GM23338 (cell line): ENCODE data around the gene UGGT2. TPM values are rescaled to one million over a fixed set of nuclear protein-coding genes. Genes with fewer than 3 reads are reported as not detected.

ENCODE experiments used
- ATAC-seq: fragments of 200-7000 bp; cut with Tn5 transposase; 3 replicates; pipeline ENCODE4 v1.9.1; 2020
- DNase-seq: peaks from one replicate; pipeline ENCODE4 v3.0.0-alpha.2; 2015; ENCODE audit warnings: low spot score
- H2AFZ ChIP-seq: fragments of 200-600 bp; sonication (generic); 2 replicates; pipeline ENCODE4 v1.8.0; 2016; ENCODE audit warnings: antibody characterized with exemption, mild to moderate bottlenecking, moderate library complexity
- H3F3A ChIP-seq: fragments of 200-600 bp; sonication (generic); replicated peaks from 2 replicates; pipeline ENCODE4 v1.8.0; 2017; ENCODE audit warnings: antibody characterized with exemption, mixed run types, low read depth
- H3K27ac ChIP-seq: fragments of 200-600 bp; sonication (generic); 2 replicates; pipeline ENCODE4 v1.6.1; 2016; ENCODE audit warnings: low read depth
- H3K27me3 ChIP-seq: fragments of 200-600 bp; sonication (generic); 2 replicates; pipeline ENCODE4 v1.8.0; 2016; ENCODE audit warnings: mild to moderate bottlenecking, mixed run types, moderate library complexity; ENCODE audit not compliant: insufficient read depth
- H3K36me3 ChIP-seq: fragments of 200-600 bp; sonication (generic); 2 replicates; pipeline ENCODE4 v1.8.0; 2016; ENCODE audit warnings: mild to moderate bottlenecking; ENCODE audit not compliant: insufficient read depth
- H3K4me1 ChIP-seq: fragments of 200-600 bp; sonication (generic); 2 replicates; pipeline ENCODE4 v1.8.0; 2016; ENCODE audit warnings: mild to moderate bottlenecking, moderate library complexity; ENCODE audit not compliant: insufficient read depth
- H3K4me2 ChIP-seq: fragments of 200-600 bp; sonication (generic); 2 replicates; pipeline ENCODE4 v1.7.1; 2017; ENCODE audit warnings: mixed run types
- H3K4me3 ChIP-seq: fragments of 200-600 bp; sonication (generic); 2 replicates; pipeline ENCODE4 v1.6.1; 2016; ENCODE audit warnings: mixed run types
- H3K79me2 ChIP-seq: fragments of 200-600 bp; sonication (generic); replicated peaks from 2 replicates; pipeline ENCODE4 v1.8.0; 2017; ENCODE audit warnings: mild to moderate bottlenecking; ENCODE audit not compliant: insufficient read depth
- H3K9me2 ChIP-seq: fragments of 200-600 bp; sonication (generic); 2 replicates; pipeline ENCODE4 v1.8.0; 2017; ENCODE audit not compliant: insufficient read depth
- H4K20me1 ChIP-seq: fragments of 200-600 bp; sonication (generic); replicated peaks from 2 replicates; pipeline ENCODE4 v1.8.0; 2017; ENCODE audit warnings: mild to moderate bottlenecking; ENCODE audit not compliant: insufficient read depth
- H3K27ac Mint-ChIP-seq: 2 replicates; pipeline ENCODE4 v1.8.0; 2020; ENCODE audit warnings: inconsistent platforms, mild to moderate bottlenecking, moderate library complexity, mixed read lengths
- H3K27me3 Mint-ChIP-seq: 3 replicates; pipeline ENCODE4 v1.8.0; 2022; ENCODE audit warnings: low read depth, mild to moderate bottlenecking, moderate library complexity, mixed read lengths, inconsistent platforms; ENCODE audit not compliant: insufficient read depth, poor library complexity
- H3K36me3 Mint-ChIP-seq: 3 replicates; pipeline ENCODE4 v1.8.0; 2021; ENCODE audit warnings: low read depth, mild to moderate bottlenecking, inconsistent platforms, moderate library complexity, mixed read lengths
- H3K4me1 Mint-ChIP-seq: 3 replicates; pipeline ENCODE4 v1.8.0; 2020; ENCODE audit warnings: mild to moderate bottlenecking, inconsistent platforms, mixed read lengths
- H3K4me3 Mint-ChIP-seq: 3 replicates; pipeline ENCODE4 v1.8.0; 2021; ENCODE audit warnings: moderate library complexity, mild to moderate bottlenecking, inconsistent platforms, mixed read lengths
- H3K9me3 Mint-ChIP-seq: 3 replicates; pipeline ENCODE4 v1.8.0; 2020; ENCODE audit warnings: moderate library complexity, mild to moderate bottlenecking, inconsistent platforms, mixed read lengths
- EZH2 ChIP-seq: fragments of 200-600 bp; sonication (generic); IDR thresholded peaks from one replicate; pipeline ENCODE4 v1.8.0; 2017; ENCODE audit warnings: antibody characterized with exemption, mild to moderate bottlenecking, low read depth; ENCODE audit not compliant: unreplicated experiment
- EZH2phosphoT487 ChIP-seq: fragments of 200-600 bp; sonication (generic); IDR thresholded peaks from one replicate; pipeline ENCODE4 v1.8.1; 2018; ENCODE audit warnings: antibody characterized with exemption; ENCODE audit not compliant: unreplicated experiment
- JUNB ChIP-seq: IDR thresholded peaks from one replicate; pipeline ENCODE4 v1.6.1; 2016; ENCODE audit warnings: antibody characterized with exemption; ENCODE audit not compliant: unreplicated experiment
- REST ChIP-seq: IDR thresholded peaks from one replicate; pipeline ENCODE4 v1.6.1; 2018; ENCODE audit warnings: antibody characterized with exemption; ENCODE audit not compliant: unreplicated experiment
- STAT1 ChIP-seq: IDR thresholded peaks from one replicate; pipeline ENCODE4 v1.6.1; 2016; ENCODE audit warnings: antibody characterized with exemption; ENCODE audit not compliant: unreplicated experiment
- ZNF114 ChIP-seq: fragments of 250-450 bp; sonication (Bioruptor Pico); IDR thresholded peaks from 2 replicates; pipeline ENCODE4 v1.5.0; 2020; ENCODE audit warnings: mild to moderate bottlenecking, moderate library complexity
- polyA plus RNA-seq: library from polyadenylated mRNA; unstranded; fragments of >200 nt; fragmentation: Nextera tagmentation; extraction: Ambion mirVana; gene quantifications from 2 replicates; pipeline ENCODE4 v1.2.1, GENCODE V29; 2016
- total RNA-seq: library from RNA; depleted of rRNA; stranded (reverse); fragments of >200 nt; shearing (Covaris generic); gene quantifications from 2 replicates; pipeline ENCODE4 v1.2.3, GENCODE V29; 2014
- TF ChIP-seq, protein P1 (sequence below), 2 experiments: fragments of 200-600 bp in 1 of 2; sonication (generic) in 1 of 2; conservative IDR thresholded peaks; 2 replicates each; pipeline versions ENCODE4 v1.5.1 to v1.6.1; 2016 to 2017; ENCODE audit warnings: antibody characterized with exemption in 2 of 2, low read depth in 2 of 2, mild to moderate bottlenecking in 2 of 2, moderate library complexity in 1 of 2
- TF ChIP-seq, protein P2 (sequence below): fragments of 250-450 bp; sonication (Bioruptor Pico); IDR thresholded peaks from 2 replicates; pipeline ENCODE4 v1.5.0; 2020; ENCODE audit warnings: mild to moderate bottlenecking, moderate library complexity

UGGT2 gene
- total and polyA plus RNA-seq, 2 experiments from 2014 or later: 44.0 to 60.5 TPM

GRCh38 chr13:96081888-96082287 lies 28.7 kb upstream of the UGGT2 start:
- Histone ChIP-seq H3F3A (no peaks in the 10 kb centered on the region), H4K20me1 (no peaks in the 10 kb centered on the region), H3K4me1 (peaks cover 5% of the 10 kb centered on the region), H3K4me2 (no peak overlapping the region), H3K27ac (no peak overlapping the region), H3K79me2 (no peaks in the 10 kb centered on the region), H3K9me2 (no peaks in the 10 kb centered on the region), H3K4me3 (no peak overlapping the region), H2AFZ (no peak overlapping the region), H3K27me3 (no peaks in the 10 kb centered on the region), H3K36me3 (no peaks in the 10 kb centered on the region)
- Mint-ChIP-seq H3K4me3 (no peak overlapping the region), H3K4me1 (peaks cover 18% of the 10 kb centered on the region), H3K36me3 (no peaks in the 10 kb centered on the region), H3K9me3 (no peaks in the 10 kb centered on the region), H3K27me3 (peaks cover 2% of the 10 kb centered on the region), H3K27ac (no peak overlapping the region)
- DNase-seq: no peak
- ATAC-seq: no peak
- TF ChIP-seq EZH2 (no peak), STAT1 (no peak), EZH2phosphoT487 (no peak), ZNF114 (no peak), JUNB (no peak)
- TF ChIP-seq, protein P1, sequence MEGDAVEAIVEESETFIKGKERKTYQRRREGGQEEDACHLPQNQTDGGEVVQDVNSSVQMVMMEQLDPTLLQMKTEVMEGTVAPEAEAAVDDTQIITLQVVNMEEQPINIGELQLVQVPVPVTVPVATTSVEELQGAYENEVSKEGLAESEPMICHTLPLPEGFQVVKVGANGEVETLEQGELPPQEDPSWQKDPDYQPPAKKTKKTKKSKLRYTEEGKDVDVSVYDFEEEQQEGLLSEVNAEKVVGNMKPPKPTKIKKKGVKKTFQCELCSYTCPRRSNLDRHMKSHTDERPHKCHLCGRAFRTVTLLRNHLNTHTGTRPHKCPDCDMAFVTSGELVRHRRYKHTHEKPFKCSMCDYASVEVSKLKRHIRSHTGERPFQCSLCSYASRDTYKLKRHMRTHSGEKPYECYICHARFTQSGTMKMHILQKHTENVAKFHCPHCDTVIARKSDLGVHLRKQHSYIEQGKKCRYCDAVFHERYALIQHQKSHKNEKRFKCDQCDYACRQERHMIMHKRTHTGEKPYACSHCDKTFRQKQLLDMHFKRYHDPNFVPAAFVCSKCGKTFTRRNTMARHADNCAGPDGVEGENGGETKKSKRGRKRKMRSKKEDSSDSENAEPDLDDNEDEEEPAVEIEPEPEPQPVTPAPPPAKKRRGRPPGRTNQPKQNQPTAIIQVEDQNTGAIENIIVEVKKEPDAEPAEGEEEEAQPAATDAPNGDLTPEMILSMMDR (conservative IDR thresholded peaks at IDR 0.05; ENCODE audit: low read depth in 2 of 2): no peak

GRCh38 chr13:96080676-96081075 lies 27.5 kb upstream of the UGGT2 start:
- Histone ChIP-seq H3K9me2 (no peaks in the 10 kb centered on the region), H3K27ac (no peak overlapping the region), H3K79me2 (no peaks in the 10 kb centered on the region), H3K4me2 (no peak overlapping the region), H4K20me1 (no peaks in the 10 kb centered on the region), H3K36me3 (no peaks in the 10 kb centered on the region), H3K4me3 (no peak overlapping the region), H3K27me3 (no peaks in the 10 kb centered on the region), H2AFZ (no peak overlapping the region), H3K4me1 (no peaks in the 10 kb centered on the region), H3F3A (no peaks in the 10 kb centered on the region)
- Mint-ChIP-seq H3K27ac (no peak overlapping the region), H3K9me3 (no peaks in the 10 kb centered on the region), H3K36me3 (no peaks in the 10 kb centered on the region), H3K4me1 (peaks cover 12% of the 10 kb centered on the region), H3K4me3 (no peak overlapping the region), H3K27me3 (peaks cover 2% of the 10 kb centered on the region)
- DNase-seq: no peak
- ATAC-seq: no peak
- TF ChIP-seq REST (no peak), EZH2phosphoT487 (no peak)
- TF ChIP-seq, protein P2, sequence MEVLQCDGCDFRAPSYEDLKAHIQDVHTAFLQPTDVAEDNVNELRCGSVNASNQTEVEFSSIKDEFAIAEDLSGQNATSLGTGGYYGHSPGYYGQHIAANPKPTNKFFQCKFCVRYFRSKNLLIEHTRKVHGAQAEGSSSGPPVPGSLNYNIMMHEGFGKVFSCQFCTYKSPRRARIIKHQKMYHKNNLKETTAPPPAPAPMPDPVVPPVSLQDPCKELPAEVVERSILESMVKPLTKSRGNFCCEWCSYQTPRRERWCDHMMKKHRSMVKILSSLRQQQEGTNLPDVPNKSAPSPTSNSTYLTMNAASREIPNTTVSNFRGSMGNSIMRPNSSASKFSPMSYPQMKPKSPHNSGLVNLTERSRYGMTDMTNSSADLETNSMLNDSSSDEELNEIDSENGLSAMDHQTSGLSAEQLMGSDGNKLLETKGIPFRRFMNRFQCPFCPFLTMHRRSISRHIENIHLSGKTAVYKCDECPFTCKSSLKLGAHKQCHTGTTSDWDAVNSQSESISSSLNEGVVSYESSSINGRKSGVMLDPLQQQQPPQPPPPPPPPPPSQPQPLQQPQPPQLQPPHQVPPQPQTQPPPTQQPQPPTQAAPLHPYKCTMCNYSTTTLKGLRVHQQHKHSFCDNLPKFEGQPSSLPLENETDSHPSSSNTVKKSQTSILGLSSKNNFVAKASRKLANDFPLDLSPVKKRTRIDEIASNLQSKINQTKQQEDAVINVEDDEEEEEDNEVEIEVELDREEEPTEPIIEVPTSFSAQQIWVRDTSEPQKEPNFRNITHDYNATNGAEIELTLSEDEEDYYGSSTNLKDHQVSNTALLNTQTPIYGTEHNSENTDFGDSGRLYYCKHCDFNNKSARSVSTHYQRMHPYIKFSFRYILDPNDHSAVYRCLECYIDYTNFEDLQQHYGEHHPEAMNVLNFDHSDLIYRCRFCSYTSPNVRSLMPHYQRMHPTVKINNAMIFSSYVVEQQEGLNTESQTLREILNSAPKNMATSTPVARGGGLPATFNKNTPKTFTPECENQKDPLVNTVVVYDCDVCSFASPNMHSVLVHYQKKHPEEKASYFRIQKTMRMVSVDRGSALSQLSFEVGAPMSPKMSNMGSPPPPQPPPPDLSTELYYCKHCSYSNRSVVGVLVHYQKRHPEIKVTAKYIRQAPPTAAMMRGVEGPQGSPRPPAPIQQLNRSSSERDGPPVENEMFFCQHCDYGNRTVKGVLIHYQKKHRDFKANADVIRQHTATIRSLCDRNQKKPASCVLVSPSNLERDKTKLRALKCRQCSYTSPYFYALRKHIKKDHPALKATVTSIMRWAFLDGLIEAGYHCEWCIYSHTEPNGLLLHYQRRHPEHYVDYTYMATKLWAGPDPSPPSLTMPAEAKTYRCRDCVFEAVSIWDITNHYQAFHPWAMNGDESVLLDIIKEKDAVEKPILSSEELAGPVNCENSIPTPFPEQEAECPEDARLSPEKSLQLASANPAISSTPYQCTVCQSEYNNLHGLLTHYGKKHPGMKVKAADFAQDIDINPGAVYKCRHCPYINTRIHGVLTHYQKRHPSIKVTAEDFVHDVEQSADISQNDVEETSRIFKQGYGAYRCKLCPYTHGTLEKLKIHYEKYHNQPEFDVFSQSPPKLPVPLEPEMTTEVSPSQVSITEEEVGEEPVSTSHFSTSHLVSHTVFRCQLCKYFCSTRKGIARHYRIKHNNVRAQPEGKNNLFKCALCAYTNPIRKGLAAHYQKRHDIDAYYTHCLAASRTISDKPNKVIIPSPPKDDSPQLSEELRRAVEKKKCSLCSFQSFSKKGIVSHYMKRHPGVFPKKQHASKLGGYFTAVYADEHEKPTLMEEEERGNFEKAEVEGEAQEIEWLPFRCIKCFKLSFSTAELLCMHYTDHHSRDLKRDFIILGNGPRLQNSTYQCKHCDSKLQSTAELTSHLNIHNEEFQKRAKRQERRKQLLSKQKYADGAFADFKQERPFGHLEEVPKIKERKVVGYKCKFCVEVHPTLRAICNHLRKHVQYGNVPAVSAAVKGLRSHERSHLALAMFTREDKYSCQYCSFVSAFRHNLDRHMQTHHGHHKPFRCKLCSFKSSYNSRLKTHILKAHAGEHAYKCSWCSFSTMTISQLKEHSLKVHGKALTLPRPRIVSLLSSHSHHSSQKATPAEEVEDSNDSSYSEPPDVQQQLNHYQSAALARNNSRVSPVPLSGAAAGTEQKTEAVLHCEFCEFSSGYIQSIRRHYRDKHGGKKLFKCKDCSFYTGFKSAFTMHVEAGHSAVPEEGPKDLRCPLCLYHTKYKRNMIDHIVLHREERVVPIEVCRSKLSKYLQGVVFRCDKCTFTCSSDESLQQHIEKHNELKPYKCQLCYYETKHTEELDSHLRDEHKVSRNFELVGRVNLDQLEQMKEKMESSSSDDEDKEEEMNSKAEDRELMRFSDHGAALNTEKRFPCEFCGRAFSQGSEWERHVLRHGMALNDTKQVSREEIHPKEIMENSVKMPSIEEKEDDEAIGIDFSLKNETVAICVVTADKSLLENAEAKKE (CRISPR knock-in tag): no peak
- TF ChIP-seq, protein P1 (conservative IDR thresholded peaks at IDR 0.05; ENCODE audit: low read depth in 2 of 2): no peak
